Stimulated activated CD8-positive, alpha-beta memory T cell treated with anti-CD3 and anti-CD28 coated beads, Interleukin-2, amount 100 ng/mL, for 1 hour (primary cell): ENCODE measurements around the gene NLRP3.
A peak's percentile ranks its signal among the peaks of the same experiment; 100 is the strongest.
"Not testable (repeated sequence)": the region's sequence is repeated elsewhere in the genome, so short reads cannot be mapped to it uniquely, and the experiment has no call there.

Experiments
- DNase-seq, 2 donors: peaks; one replicate each; pipeline ENCODE4 v3.0.0-alpha.2; 2020; ENCODE audit warnings: low read depth in 2 of 2

NLRP3 gene

GRCh38 chr1:247390996-247391395 lies 25.0 kb upstream of the NLRP3 start:
- no peak for DNase-seq

GRCh38 chr1:247392088-247392487 lies 23.9 kb upstream of the NLRP3 start:
- DNase-seq = no peak

GRCh38 chr1:247395075-247395474 lies 20.9 kb upstream of the NLRP3 start:
- not testable (repeated sequence) for DNase-seq

GRCh38 chr1:247400685-247401084 lies 15.3 kb upstream of the NLRP3 start:
- DNase-seq = no peak

- DNase-seq = no peak
Measured at GRCh38 chr1:247401310-247402119, 14.5 kb upstream of the NLRP3 start.

GRCh38 chr1:247402120-247402675 lies 13.8 kb upstream of the NLRP3 start:
- no peak for DNase-seq

- DNase-seq = no peak
Measured at GRCh38 chr1:247406014-247406656, 9.8 kb upstream of the NLRP3 start.

- peak; percentile 45 to 50 for DNase-seq
Measured at GRCh38 chr1:247407180-247407616, 8.8 kb upstream of the NLRP3 start.

- DNase-seq = no peak
Measured at GRCh38 chr1:247408100-247408499, 7.9 kb upstream of the NLRP3 start.

- no peak for DNase-seq
Measured at GRCh38 chr1:247409869-247410544, 6.0 kb upstream of the NLRP3 start.

GRCh38 chr1:247411621-247412327 lies 4.2 kb upstream of the NLRP3 start:
- no peak for DNase-seq

- no peak for DNase-seq
Measured at GRCh38 chr1:247417831-247418230, 1.9 kb downstream of the NLRP3 start.

GRCh38 chr1:247419336-247419735 lies 3.4 kb downstream of the NLRP3 start:
- DNase-seq = no peak

GRCh38 chr1:247421074-247421473 lies 5.1 kb downstream of the NLRP3 start:
- no peak for DNase-seq

GRCh38 chr1:247429496-247429895 lies 13.5 kb downstream of the NLRP3 start:
- no peak for DNase-seq

GRCh38 chr1:247430434-247430833 lies 14.5 kb downstream of the NLRP3 start:
- no peak for DNase-seq

GRCh38 chr1:247431643-247432042 lies 15.7 kb downstream of the NLRP3 start:
- DNase-seq = no peak

- DNase-seq = no peak
Measured at GRCh38 chr1:247434005-247434404, 18.0 kb downstream of the NLRP3 start.

GRCh38 chr1:247435030-247435758 lies 19.2 kb downstream of the NLRP3 start:
- no peak for DNase-seq

GRCh38 chr1:247435759-247436147 lies 19.8 kb downstream of the NLRP3 start:
- no peak for DNase-seq
